GM21447 (cell line): ENCODE data around the gene PPP4R3B.
A peak's percentile ranks its signal among the peaks of the same experiment; 100 is the strongest.
"Not testable (repeated sequence)": the region's sequence is repeated elsewhere in the genome, so short reads cannot be mapped to it uniquely, and the experiment has no call there.

Experiments used
- ATAC-seq: cut with Tn5 transposase; IDR thresholded peaks from one replicate; pipeline ENCODE4 v1.9.1; 2021; ENCODE audit not compliant: unreplicated experiment

PPP4R3B gene

GRCh38 chr2:55596795-55597194, 20.6 kb downstream of the PPP4R3B start:
- not testable (repeated sequence) for ATAC-seq

- no peak for ATAC-seq
Observed at GRCh38 chr2:55595536-55595935, 21.9 kb downstream of the PPP4R3B start.

- ATAC-seq, result no peak
Observed at GRCh38 chr2:55592130-55592529, 25.3 kb downstream of the PPP4R3B start.

- ATAC-seq, result peak; percentile 75
Observed at GRCh38 chr2:55590810-55591440, 26.5 kb downstream of the PPP4R3B start.

GRCh38 chr2:55585451-55586080, 31.9 kb downstream of the PPP4R3B start:
- ATAC-seq, result no peak

GRCh38 chr2:55581874-55582547, 35.4 kb downstream of the PPP4R3B start:
- ATAC-seq, result no peak

- no peak for ATAC-seq
Observed at GRCh38 chr2:55581435-55581834, 36.0 kb downstream of the PPP4R3B start.

- ATAC-seq, result not testable (repeated sequence)
Observed at GRCh38 chr2:55569002-55569401, 48.4 kb downstream of the PPP4R3B start.

- ATAC-seq, result no peak
Observed at GRCh38 chr2:55567298-55567697, 50.1 kb downstream of the PPP4R3B start.

GRCh38 chr2:55565613-55566012, 51.8 kb downstream of the PPP4R3B start:
- no peak for ATAC-seq

- ATAC-seq, result no peak
Observed at GRCh38 chr2:55560855-55561254, 56.6 kb downstream of the PPP4R3B start.

GRCh38 chr2:55556809-55557208, 60.6 kb downstream of the PPP4R3B start:
- ATAC-seq, result no peak

GRCh38 chr2:55555977-55556376, 61.4 kb downstream of the PPP4R3B start:
- ATAC-seq, result no peak

GRCh38 chr2:55553321-55553720, 64.1 kb downstream of the PPP4R3B start:
- no peak for ATAC-seq

- no peak for ATAC-seq
Observed at GRCh38 chr2:55550368-55551102, 66.9 kb downstream of the PPP4R3B start.

- not testable (repeated sequence) for ATAC-seq
Observed at GRCh38 chr2:55547679-55548078, 69.7 kb downstream of the PPP4R3B start.

GRCh38 chr2:55547001-55547400, 70.4 kb downstream of the PPP4R3B start:
- ATAC-seq, result no peak

GRCh38 chr2:55530539-55531081, 86.8 kb downstream of the PPP4R3B start:
- no peak for ATAC-seq

GRCh38 chr2:55526174-55526573, 91.2 kb downstream of the PPP4R3B start:
- no peak for ATAC-seq

- no peak for ATAC-seq
Observed at GRCh38 chr2:55524884-55525437, 92.5 kb downstream of the PPP4R3B start.
